GM18909 (cell line): Measurements from ENCODE around the gene SSPN.

ENCODE experiments used
- ATAC-seq: cut with Tn5 transposase; IDR thresholded peaks from one replicate; pipeline ENCODE4 v1.9.1; 2021; ENCODE audit warnings: mild to moderate bottlenecking; ENCODE audit not compliant: unreplicated experiment, poor library complexity

SSPN gene

DNA sequence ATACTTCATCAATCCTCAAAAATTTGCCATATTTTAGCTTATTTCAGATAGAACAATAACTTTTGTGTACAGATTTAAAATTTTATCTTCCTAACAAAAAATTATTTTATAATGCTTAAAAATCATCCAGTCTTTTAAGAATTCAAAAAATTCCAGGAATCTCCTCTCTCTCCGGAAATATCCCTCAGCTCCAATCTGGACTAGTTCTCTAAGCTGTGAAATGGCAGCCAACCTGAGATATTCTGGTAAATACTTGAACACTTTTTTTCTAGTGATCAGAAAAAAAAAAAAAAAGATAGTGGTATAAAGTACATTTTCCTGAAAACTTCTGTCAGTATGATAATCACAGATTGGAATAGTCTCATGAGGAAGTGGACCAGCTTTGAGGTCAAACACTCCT lies 57.6 kb downstream of the SSPN start:
- no peak for ATAC-seq

- no peak for ATAC-seq
Observed at GRCh38 chr12:26255893-26256645, 60.7 kb downstream of the SSPN start.

GRCh38 chr12:26264215-26264838 lies 69.0 kb downstream of the SSPN start:
- ATAC-seq = no peak

DNA sequence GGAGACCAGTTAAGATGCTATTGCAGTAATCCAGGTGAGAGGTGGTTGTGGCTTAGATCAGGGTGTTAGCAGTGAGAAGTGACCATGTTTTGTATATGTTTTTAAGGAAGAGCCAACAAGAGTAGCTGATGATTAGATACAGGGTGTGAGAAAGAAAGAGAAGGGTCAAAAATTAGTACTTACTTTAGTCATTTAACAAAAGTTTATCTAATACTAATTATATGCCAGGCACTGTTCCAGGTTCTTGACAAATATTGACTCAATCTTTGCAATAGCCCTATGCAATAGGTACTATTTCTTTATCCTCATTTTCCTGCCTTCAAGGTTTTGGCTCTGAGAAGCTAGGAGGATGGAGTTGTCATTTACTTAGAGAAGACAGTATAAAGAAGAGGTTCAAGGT lies 70.2 kb downstream of the SSPN start:
- ATAC-seq = no peak

- ATAC-seq = no peak
Observed at GRCh38 chr12:26266881-26267280, 71.5 kb downstream of the SSPN start.

- no peak for ATAC-seq
Observed at GRCh38 chr12:26268841-26269561, 73.6 kb downstream of the SSPN start.

DNA sequence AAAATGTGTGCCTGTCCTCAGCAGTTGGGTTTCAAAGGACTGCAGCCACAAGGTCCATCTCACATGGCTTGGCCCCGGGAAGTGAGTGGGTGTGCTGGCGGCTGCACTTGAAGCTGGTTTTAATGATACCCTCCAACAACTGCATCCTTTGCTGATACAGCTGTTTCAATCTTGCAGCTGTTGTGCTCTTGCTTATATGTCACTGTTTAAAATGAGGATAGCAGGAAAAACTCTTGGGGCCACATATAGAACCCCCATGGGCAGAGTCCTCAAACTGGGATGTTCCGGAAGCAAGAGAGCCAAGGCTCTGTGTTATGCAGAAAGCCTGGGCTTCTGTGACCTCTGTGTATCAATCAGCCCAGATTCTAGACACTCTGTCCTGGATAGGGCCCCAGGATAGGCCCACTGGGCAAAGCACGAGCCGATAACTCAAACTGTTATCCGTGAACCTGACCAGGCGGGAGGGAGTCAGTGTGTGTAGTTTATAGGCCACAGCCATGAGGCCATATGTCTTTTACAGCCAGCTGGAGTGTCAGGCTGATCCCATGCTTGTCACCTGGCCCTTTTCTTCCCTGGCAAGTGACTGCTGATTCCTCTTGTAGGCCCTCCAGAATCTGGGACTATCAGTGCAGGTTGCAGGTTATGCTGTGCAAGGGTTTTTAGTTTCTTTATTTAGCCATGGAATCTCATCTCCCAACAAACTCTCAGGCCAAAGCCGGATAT lies 74.3 kb downstream of the SSPN start:
- no peak for ATAC-seq

GRCh38 chr12:26271024-26271423 lies 75.7 kb downstream of the SSPN start:
- ATAC-seq = no peak

GRCh38 chr12:26271889-26272492 lies 76.6 kb downstream of the SSPN start:
- ATAC-seq = no peak

GRCh38 chr12:26272851-26273250 lies 77.5 kb downstream of the SSPN start:
- no peak for ATAC-seq

- no peak for ATAC-seq
Observed at GRCh38 chr12:26273811-26274210, 78.4 kb downstream of the SSPN start.

DNA sequence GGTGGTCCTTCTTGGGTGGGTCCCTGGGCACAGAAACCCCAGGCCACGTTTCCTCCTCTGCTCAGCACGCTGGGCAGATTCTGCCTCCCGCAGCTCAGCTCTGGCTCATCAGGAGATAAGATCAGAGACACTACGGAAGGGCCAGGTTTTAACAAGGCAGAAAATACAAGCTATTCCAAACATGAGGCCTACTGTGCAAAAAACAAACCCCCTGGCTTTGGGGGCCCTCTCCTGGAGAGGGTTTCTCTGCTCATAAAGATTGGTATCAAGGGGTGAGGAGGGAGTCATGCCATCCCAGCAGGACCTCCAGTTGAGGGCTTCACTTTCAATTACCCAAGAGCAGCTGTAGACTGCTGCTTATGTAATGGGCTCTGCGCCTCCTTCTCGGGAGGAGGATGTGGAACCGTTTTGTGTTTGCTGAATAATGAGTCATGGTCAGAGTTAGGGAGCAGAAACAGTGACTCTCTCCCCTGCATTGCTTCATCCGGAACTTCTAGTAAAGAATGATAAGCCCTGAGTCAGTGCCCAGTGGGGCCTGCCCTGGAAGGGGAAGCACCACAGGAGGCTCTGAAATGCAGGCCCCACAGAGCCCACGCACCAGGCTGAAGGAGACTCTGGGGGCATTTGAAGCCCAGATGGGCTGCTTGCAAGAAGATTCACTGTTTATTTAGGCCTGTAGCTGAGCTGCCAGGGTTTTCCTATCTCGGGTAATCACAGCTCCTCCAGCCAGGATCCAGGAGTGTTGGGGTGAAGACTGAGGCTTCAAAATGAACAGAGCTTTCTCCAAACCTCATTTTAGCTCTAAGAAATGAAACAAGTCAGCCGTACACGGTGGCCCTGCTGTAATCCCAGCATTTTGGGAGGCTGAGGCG lies 79.3 kb downstream of the SSPN start:
- ATAC-seq = peak; percentile 96

DNA sequence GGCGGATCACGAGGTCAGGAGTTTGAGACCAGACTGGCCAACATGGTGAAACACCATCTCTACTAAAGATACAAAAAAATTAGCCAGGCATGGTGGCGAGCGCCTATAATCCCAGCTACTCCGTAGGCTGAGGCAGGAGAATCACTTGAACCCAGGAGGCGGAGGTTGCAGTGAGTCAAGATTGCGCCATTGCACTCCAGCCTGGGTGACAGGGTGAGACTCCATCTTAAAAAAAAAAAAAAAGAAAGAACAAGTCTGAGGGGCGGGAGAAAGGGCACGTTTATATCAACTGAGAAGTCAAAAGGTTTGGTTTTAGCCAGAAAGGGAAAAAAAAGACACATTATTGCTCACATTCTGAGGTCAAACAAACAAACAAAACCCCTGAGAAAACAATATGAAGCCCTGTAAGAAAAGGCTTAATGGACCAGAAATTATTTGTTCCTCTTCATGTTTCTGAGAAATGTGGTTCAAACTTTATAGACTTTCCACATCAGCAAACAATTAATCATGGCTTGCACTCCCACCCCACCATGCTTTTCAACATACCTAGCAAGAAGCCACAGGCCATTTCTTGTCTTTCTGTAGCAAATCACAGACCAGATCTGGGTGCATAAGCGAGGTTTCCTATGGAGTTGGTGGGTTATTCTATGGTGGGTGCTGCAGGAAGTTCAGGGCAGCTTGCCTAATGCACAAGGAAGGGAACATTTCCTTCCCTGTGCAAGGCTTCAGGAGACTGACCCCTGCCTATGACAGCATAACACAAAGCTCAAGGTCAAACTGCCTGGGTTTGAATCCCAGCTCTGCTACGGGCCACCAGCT lies 80.1 kb downstream of the SSPN start:
- no peak for ATAC-seq

DNA sequence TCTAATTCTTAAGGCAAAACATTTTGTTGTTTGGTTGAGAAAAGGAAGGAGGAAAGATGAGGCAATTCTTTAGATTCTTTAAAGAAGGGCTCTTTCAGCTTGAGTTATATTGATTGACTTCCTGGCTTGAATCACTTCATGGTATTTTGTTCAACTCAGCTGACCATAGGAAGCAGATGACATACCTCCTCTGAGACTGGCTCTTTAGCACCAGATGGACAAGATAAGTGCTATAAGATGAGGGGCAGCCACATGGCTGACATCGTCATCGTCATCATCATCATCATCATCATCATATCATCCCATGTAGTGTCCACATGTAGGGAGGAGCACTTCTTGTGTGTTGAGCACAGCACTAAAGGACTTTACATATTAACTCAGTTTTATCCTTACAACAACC lies 81.3 kb downstream of the SSPN start:
- no peak for ATAC-seq

- no peak for ATAC-seq
Observed at GRCh38 chr12:26277506-26278246, 82.3 kb downstream of the SSPN start.

DNA sequence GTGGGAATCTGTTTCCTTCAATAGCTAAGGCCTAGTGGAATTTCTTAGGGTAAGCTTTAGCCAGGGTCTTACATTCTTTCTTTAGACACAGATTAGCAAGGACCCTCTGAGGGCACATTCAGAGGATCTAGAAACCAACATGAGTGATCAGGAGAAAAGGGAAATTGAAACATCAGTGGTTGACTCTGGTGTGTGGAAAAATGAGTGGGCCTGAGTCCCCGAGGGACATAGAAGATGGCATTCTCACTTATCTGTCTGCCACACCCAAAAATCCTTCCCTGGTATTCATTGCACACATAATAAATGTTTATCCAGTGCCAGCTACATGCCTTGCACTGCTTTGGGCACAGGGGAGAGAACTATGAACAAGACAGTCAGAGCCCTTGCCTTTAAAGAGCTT lies 82.9 kb downstream of the SSPN start:
- no peak for ATAC-seq

DNA sequence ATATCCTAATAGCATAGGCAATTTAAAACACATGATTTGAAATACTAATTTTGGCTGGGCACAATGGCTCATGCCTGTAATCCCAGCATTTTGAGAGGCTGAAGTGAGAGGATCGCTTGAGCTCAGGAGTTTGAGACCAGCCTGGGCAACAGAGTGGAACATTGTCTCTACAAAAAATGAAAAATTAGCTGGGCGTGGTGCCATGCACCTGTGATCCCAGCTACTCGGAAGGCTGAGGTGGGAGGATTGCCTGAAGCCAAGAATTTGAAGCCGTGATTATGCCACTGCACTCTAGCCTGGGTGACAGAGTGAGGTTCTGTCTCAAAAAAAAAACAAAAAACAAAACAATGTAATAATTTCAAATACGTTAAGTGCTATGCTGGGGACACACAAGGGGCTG lies 83.3 kb downstream of the SSPN start:
- ATAC-seq = no peak

GRCh38 chr12:26279091-26279490 lies 83.7 kb downstream of the SSPN start:
- ATAC-seq = no peak
